Activated CD8-positive, alpha-beta memory T cell treated with anti-CD3 and anti-CD28 coated beads, Interleukin-2, amount 50 U/mL, for 4 hours (primary cell): ENCODE data around the gene PMIS2.

Experiments used
- DNase-seq: peaks from one replicate; pipeline ENCODE4 v3.0.0-alpha.2; 2020

PMIS2 gene

DNA sequence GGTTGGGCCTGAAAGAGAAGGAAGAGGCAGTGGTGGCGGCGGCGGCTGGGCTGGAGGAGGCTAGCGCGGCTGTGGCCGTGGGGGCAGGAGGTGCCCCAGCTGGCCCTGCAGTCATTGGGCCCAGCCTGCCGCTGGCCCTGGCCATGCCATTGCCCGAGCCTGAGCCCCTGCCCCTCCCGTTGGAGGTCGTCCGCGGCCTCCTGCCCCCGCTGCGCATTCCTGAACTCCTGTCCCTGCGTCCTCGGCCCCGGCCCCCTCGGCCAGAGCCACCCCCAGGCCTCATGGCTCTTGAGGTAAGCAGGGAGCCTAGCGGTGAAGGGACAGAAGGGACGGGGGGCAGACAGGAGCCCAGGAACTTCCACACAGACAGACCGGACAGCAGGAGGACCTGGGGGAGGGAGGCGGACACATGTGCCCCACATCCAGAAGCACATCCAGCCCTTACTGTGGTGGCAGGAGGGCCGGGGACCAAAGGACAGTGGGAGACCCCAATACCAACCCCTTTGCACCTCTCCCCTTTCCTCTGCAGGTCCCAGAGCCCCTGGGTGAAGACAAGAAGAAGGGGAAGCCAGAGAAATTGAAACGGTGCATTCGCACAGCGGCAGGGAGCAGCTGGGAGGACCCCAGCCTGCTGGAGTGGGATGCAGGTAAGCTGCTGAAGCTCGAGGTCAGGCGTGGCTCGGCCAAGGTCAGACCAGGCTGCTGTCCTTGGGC is 47.9 kb downstream of the PMIS2 start:
- no peak for DNase-seq

DNA sequence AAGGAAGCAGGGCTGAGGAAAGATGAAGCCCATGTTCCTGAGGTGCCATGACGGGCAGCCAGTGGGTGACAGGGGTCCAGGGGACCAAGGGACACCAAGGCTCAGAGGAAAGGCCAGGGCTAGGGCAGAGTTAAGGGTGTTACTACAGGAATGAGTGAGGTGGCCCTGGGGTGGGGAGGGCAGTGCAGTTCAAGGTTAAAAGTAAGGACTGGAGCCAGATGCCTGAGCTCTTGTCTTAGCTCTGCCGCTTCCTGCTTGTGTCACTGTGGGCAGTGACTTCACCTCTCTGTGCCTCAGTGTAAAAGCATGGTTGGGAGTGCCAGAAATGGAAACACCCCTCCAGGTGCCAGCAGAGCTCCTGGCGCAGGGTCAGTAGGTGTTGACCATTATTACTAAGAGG is 50.7 kb downstream of the PMIS2 start:
- no peak for DNase-seq
